ELF-1 (cell line): ENCODE data around the gene TMEM131.
A peak's percentile ranks its signal among the peaks of the same experiment; 100 is the strongest.
"Not testable (repeated sequence)": the region's sequence is repeated elsewhere in the genome, so short reads cannot be mapped to it uniquely, and the experiment has no call there.

Experiments
- DNase-seq: peaks from one replicate; pipeline ENCODE4 v3.0.0-alpha.2; 2016; ENCODE audit warnings: low read depth, low spot score

The TMEM131 gene

GRCh38 chr2:97995734-97996624 lies at the start of gene TMEM131:
Gene TMEM131, minus strand, starts transcription at chr2:97995948. Its CDS starts 286 bp downstream, at chr2:97995662.
- peak; percentile 97 for DNase-seq

GRCh38 chr2:98044730-98045129 lies 49.0 kb upstream of the TMEM131 start:
- DNase-seq = not testable (repeated sequence)

- no peak for DNase-seq
These were observed 47.4 kb upstream of the TMEM131 start for GRCh38 chr2:98043101-98043500.

GRCh38 chr2:98040331-98040939 lies 44.7 kb upstream of the TMEM131 start:
- DNase-seq = no peak

GRCh38 chr2:98039085-98039756 lies 43.5 kb upstream of the TMEM131 start:
- DNase-seq = no peak

GRCh38 chr2:98037666-98038336 lies 42.1 kb upstream of the TMEM131 start:
- no peak for DNase-seq

GRCh38 chr2:98037206-98037605 lies 41.5 kb upstream of the TMEM131 start:
- no peak for DNase-seq

GRCh38 chr2:98036349-98037000 lies 40.7 kb upstream of the TMEM131 start:
- peak; percentile 35 for DNase-seq

GRCh38 chr2:98034745-98035144 lies 39.0 kb upstream of the TMEM131 start:
- no peak for DNase-seq

GRCh38 chr2:98032086-98032485 lies 36.3 kb upstream of the TMEM131 start:
- DNase-seq = no peak

GRCh38 chr2:98029718-98030222 lies 34.0 kb upstream of the TMEM131 start:
- DNase-seq = no peak

GRCh38 chr2:98028931-98029717 lies 33.4 kb upstream of the TMEM131 start:
- no peak for DNase-seq

- peak; percentile 67 for DNase-seq
These were observed 32.4 kb upstream of the TMEM131 start for GRCh38 chr2:98028101-98028561.

- DNase-seq = no peak
These were observed 31.8 kb upstream of the TMEM131 start for GRCh38 chr2:98027538-98027937.

GRCh38 chr2:98026927-98027522 lies 31.3 kb upstream of the TMEM131 start:
- no peak for DNase-seq

GRCh38 chr2:98026292-98026691 lies 30.5 kb upstream of the TMEM131 start:
- DNase-seq = no peak

GRCh38 chr2:98025481-98026037 lies 29.8 kb upstream of the TMEM131 start:
- DNase-seq = no peak

- DNase-seq = not testable (repeated sequence)
These were observed 26.3 kb upstream of the TMEM131 start for GRCh38 chr2:98022067-98022466.

- no peak for DNase-seq
These were observed 25.4 kb upstream of the TMEM131 start for GRCh38 chr2:98020992-98021713.
